ENCODE results near the gene VAPA. TPM values are rescaled to one million over a fixed set of nuclear protein-coding genes. Genes with fewer than 3 reads are reported as not detected.

VAPA gene
- total RNA-seq, 3 donors from 2014 or later (not counting 1 experiment from before 2014, with no cell fraction given), result 175 to 186 (median 182) TPM

GRCh38 chr18:9988665-9989064 is 74.8 kb downstream of the VAPA start:
- Histone ChIP-seq H3K27me3 (ENCODE audit: control insufficient read depth, insufficient read depth, low read length) (no peaks in the 10 kb centered on the region), H3K27ac (ENCODE audit: low read length) (no peak overlapping the region), H3K4me3 (ENCODE audit: low read length) (no peak overlapping the region), H3K9me3 (ENCODE audit: control insufficient read depth, insufficient read depth, low read length) (no peaks in the 10 kb centered on the region), H3K4me1 (ENCODE audit: control insufficient read depth, insufficient read depth, low read length) (no peaks in the 10 kb centered on the region), H3K36me3 (ENCODE audit: control insufficient read depth, insufficient read depth, low read length) (no peaks in the 10 kb centered on the region)
- intact Hi-C loops (cut with micrococcal nuclease), result no loop called here
- no peak overlapping the region for H3K27ac Mint-ChIP-seq
- H3K27me3 Mint-ChIP-seq (ENCODE audit: low read depth in 2 of 2), result peaks cover 14 to 23% of the 10 kb centered on the region in 2 donors
- no peak overlapping the region for H3K4me3 Mint-ChIP-seq
- H3K9me3 Mint-ChIP-seq, result no peaks in the 10 kb centered on the region
- WGBS (ENCODE audit: insufficient coverage), result 75% methylated on average over 9 of the region's 9 CpGs
- no peak for TF ChIP-seq CTCF (IDR thresholded peaks at IDR 0.05)
- no peak for ATAC-seq
- no peaks in the 10 kb centered on the region for H3K36me3 Mint-ChIP-seq
- no peak for DNase-seq
- no peaks in the 10 kb centered on the region for H3K4me1 Mint-ChIP-seq

GRCh38 chr18:9989481-9989880 is 75.7 kb downstream of the VAPA start:
- H3K4me1 ChIP-seq (ENCODE audit: control insufficient read depth, insufficient read depth, low read length), result no peaks in the 10 kb centered on the region
- Mint-ChIP-seq H3K9me3 (no peaks in the 10 kb centered on the region), H3K4me1 (no peaks in the 10 kb centered on the region), H3K36me3 (no peaks in the 10 kb centered on the region), H3K27me3 (ENCODE audit: low read depth in 2 of 2) (peaks cover 14 to 23% of the 10 kb centered on the region in 2 donors), H3K4me3 (no peak overlapping the region), H3K27ac (no peak overlapping the region)
- H3K27me3 ChIP-seq (ENCODE audit: control insufficient read depth, insufficient read depth, low read length), result no peaks in the 10 kb centered on the region
- H3K27ac ChIP-seq (ENCODE audit: low read length), result no peak overlapping the region
- intact Hi-C loops (cut with micrococcal nuclease), result no loop called here
- 16% methylated on average over 5 of the region's 5 CpGs for WGBS (ENCODE audit: insufficient coverage)
- no peaks in the 10 kb centered on the region for H3K36me3 ChIP-seq (ENCODE audit: control insufficient read depth, insufficient read depth, low read length)
- no peak overlapping the region for H3K4me3 ChIP-seq (ENCODE audit: low read length)
- no peak for ATAC-seq
- no peak for DNase-seq
- TF ChIP-seq CTCF (IDR thresholded peaks at IDR 0.05), result no peak
- H3K9me3 ChIP-seq (ENCODE audit: control insufficient read depth, insufficient read depth, low read length), result no peaks in the 10 kb centered on the region

- peaks cover 11 to 23% of the 10 kb centered on the region in 2 donors for H3K27me3 Mint-ChIP-seq (ENCODE audit: low read depth in 2 of 2)
- no peaks in the 10 kb centered on the region for H3K27me3 ChIP-seq (ENCODE audit: control insufficient read depth, insufficient read depth, low read length)
- H3K27ac ChIP-seq (ENCODE audit: low read length), result no peak overlapping the region
- WGBS (ENCODE audit: insufficient coverage), result 81% methylated on average over 29 of the region's 29 CpGs
- no peak overlapping the region for H3K27ac Mint-ChIP-seq
- H3K4me3 ChIP-seq (ENCODE audit: low read length), result no peak overlapping the region
- no peaks in the 10 kb centered on the region for H3K36me3 ChIP-seq (ENCODE audit: control insufficient read depth, insufficient read depth, low read length)
- H3K36me3 Mint-ChIP-seq, result no peaks in the 10 kb centered on the region
- ATAC-seq, result no peak
- intact Hi-C loops (cut with micrococcal nuclease), result no loop called here
- DNase-seq, result no peak
- no peaks in the 10 kb centered on the region for H3K9me3 ChIP-seq (ENCODE audit: control insufficient read depth, insufficient read depth, low read length)
- no peaks in the 10 kb centered on the region for H3K4me1 Mint-ChIP-seq
- TF ChIP-seq CTCF (IDR thresholded peaks at IDR 0.05), result no peak
- H3K4me3 Mint-ChIP-seq, result no peak overlapping the region
- H3K4me1 ChIP-seq (ENCODE audit: control insufficient read depth, insufficient read depth, low read length), result no peaks in the 10 kb centered on the region
- H3K9me3 Mint-ChIP-seq, result no peaks in the 10 kb centered on the region
Observed at GRCh38 chr18:9991011-9992000, 77.5 kb downstream of the VAPA start.
